Measurements from ENCODE around the gene CAMKK2. TPM values are rescaled to one million over a fixed set of nuclear protein-coding genes. Genes with fewer than 3 reads are reported as not detected.

Gene CAMKK2
- total RNA-seq, 4 donors from 2014 or later: 24.9 to 58.2 (median 38.5) TPM

GRCh38 chr12:121253638-121254335, 42.7 kb downstream of the CAMKK2 start:
- TF ChIP-seq CTCF (IDR thresholded peaks at IDR 0.05): no peak
- DNase-seq (ENCODE audit: low spot score) (no peak), ATAC-seq (ENCODE audit: low FRiP score) (no peak)

DNA sequence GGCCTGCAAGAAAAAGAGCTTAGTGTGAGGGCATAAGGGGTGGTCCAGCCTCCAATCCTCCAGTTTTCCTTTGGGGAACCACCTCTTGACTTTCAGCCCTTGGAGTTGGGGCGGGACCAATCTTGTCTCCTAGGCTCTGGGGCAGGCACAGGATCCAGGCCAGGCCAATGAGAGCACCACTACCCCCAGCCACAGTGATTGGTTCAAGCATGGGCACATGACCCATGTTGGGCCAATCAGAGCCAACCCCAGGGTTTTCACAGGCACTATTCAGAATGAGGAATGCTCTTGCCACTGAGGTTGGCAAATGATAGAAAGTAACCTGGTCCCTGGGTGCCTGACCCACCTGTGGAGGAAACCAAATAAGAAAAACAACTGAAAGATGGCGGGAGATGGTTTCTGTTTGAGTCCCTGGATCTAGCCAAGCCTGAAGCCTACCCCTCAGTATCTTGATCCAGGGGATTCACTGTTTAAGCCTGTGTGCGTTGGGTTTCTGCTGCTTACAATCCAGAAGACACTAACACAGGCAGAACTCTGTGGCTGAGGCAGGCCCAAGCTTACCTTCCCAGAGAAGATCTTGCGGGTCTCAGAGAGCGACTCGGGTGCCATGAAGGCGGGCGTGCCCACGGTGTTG, 43.7 kb downstream of the CAMKK2 start:
- TF ChIP-seq CTCF (IDR thresholded peaks at IDR 0.05): no peak
- no peak for DNase-seq (ENCODE audit: low spot score)
- no peak for ATAC-seq (ENCODE audit: low FRiP score)

- ATAC-seq (ENCODE audit: low FRiP score) (no peak), DNase-seq (ENCODE audit: low spot score) (no peak)
- TF ChIP-seq CTCF (IDR thresholded peaks at IDR 0.05): no peak
Observed at GRCh38 chr12:121251838-121252237, 44.7 kb downstream of the CAMKK2 start.

- DNase-seq (ENCODE audit: low spot score): no peak
- no peak for ATAC-seq (ENCODE audit: low FRiP score)
- TF ChIP-seq CTCF (IDR thresholded peaks at IDR 0.05): no peak
Observed at GRCh38 chr12:121250359-121250758, 46.1 kb downstream of the CAMKK2 start.

DNA sequence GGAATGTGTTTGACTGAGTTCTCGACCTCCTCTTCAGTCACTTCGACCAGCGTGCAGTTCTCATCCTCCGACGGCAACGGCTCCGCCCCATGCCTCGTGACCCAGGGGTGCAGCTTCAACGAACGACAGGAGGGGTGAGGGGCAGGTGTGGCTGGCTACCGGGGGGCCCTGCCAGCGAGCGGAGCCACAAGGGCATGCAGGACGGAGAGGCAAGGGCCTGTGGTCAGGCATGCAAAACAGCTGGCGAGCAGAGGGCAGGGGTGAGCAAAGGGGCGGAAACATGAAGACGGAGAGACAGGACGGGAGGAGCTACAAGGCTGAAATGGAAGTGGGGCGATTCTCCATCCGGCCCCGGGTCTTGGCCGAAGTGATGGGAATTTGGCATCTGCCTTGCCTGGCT, 47.9 kb downstream of the CAMKK2 start:
- no peak for TF ChIP-seq CTCF (IDR thresholded peaks at IDR 0.05)
- ATAC-seq (ENCODE audit: low FRiP score): no peak
- no peak for DNase-seq (ENCODE audit: low spot score)

DNA sequence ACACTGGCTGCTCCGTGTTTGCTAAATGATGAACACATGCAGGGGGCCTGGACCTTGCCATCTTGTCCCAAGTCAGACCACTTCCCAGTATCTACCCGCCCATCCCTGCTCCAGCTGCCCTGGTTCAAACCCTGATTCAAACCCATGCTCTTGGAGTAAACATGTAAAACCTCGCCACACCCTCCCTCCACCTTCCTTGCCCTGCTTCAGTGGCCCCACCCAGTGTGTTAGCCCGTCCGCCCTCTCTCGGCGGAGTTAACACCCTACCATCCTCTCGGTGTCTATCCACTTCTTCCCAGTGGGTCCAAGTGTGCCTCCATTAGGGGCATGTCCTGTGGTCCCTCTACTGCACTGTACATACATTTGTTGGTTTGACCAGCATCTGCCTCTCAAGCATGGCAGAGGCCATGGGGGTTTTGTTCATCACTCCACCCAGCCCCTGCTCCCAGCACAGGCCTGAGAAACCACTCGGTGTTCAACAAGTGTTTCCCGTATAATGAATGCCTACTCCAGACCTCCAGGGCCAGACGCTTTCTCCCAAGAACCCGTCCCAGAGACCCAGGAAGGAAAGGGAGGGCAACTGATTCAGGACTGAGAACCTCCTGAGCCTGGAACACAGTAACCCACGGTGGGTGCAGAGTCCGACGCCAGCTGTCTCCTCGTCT, 49.5 kb downstream of the CAMKK2 start:
- TF ChIP-seq CTCF (IDR thresholded peaks at IDR 0.05): no peak
- DNase-seq (ENCODE audit: low spot score) (no peak), ATAC-seq (ENCODE audit: low FRiP score) (no peak)
